B cell (primary cell): ENCODE measurements around the gene FHIT. TPM values are rescaled to one million over a fixed set of nuclear protein-coding genes. Genes with fewer than 3 reads are reported as not detected.

Source experiments
- ATAC-seq: fragments of 200-7000 bp; cut with Tn5 transposase; one replicate; pipeline ENCODE4 v1.10.0; 2021; ENCODE audit warnings: low read depth, mild to moderate bottlenecking, moderate number of reproducible peaks, moderate library complexity
- CTCF ChIA-PET: fragments of 350-600 bp; sonication (Branson Sonifier 250); formaldehyde crosslinking; loops from one replicate; lab custom pipeline; 2021; ENCODE audit warnings: antibody characterized with exemption, inconsistent platforms; lab: Charles Lee
- POLR2A ChIA-PET: fragments of 350-600 bp; sonication (Branson Sonifier 250); formaldehyde crosslinking; loops from one replicate; lab custom pipeline; 2021; ENCODE audit warnings: antibody characterized with exemption; lab: Charles Lee
- DNase-seq: peaks from one replicate; pipeline ENCODE4 v3.0.0; 2013
- H2AFZ ChIP-seq: 2 replicates; pipeline ENCODE4 v1.6.1; 2012; ENCODE audit warnings: mild to moderate bottlenecking, low read depth, low read length; ENCODE audit not compliant: insufficient read depth, poor library complexity, severe bottlenecking
- H3K27ac ChIP-seq, 2 donors: 1 replicate in 1 of 2; 2 replicates in 1 of 2; pipeline ENCODE4 v1.5.1; 2012 to 2013; ENCODE audit warnings: low read length in 2 of 2, mild to moderate bottlenecking in 2 of 2, moderate library complexity in 1 of 2
- H3K27me3 ChIP-seq, 4 experiments: fragments of 200-600 bp in 1 of 4; sonication (generic) in 1 of 4; replicated peaks in 1 of 4; 1 replicate in 2 of 4; 2 replicates in 2 of 4; pipeline versions ENCODE4 v1.6.1 to v1.7.0; 2013 to 2016; ENCODE audit warnings: low read length in 3 of 4, mild to moderate bottlenecking in 2 of 4, mixed read lengths in 1 of 4, moderate library complexity in 1 of 4; ENCODE audit not compliant: insufficient read depth in 4 of 4, control insufficient read depth in 3 of 4; ENCODE audit errors: control extremely low read depth in 1 of 4
- H3K36me3 ChIP-seq, 2 experiments: replicated peaks in 1 of 2; 1 replicate in 1 of 2; 2 replicates in 1 of 2; pipeline versions ENCODE4 v1.6.1 to v1.7.1; 2013; ENCODE audit warnings: low read length in 1 of 2; ENCODE audit not compliant: insufficient read depth in 2 of 2, control insufficient read depth in 1 of 2; ENCODE audit errors: control extremely low read depth in 1 of 2, extremely low read depth in 1 of 2
- H3K4me1 ChIP-seq, 2 donors: fragments of 200-600 bp in 1 of 2; sonication (generic) in 1 of 2; 1 replicate in 1 of 2; 2 replicates in 1 of 2; pipeline versions ENCODE4 v1.5.1 to v1.6.1; 2013 to 2017; ENCODE audit warnings: low read length in 2 of 2; ENCODE audit not compliant: control insufficient read depth in 2 of 2, insufficient read depth in 2 of 2
- H3K4me2 ChIP-seq: replicated peaks from 2 replicates; pipeline ENCODE3; 2012; ENCODE audit warnings: mild to moderate bottlenecking, low read depth, low read length; ENCODE audit not compliant: poor library complexity, severe bottlenecking
- H3K4me3 ChIP-seq, 5 experiments: fragments of 200-600 bp in 1 of 5; sonication (generic) in 1 of 5; 1 replicate in 3 of 5; 2 replicates in 2 of 5; pipeline versions ENCODE4 v1.5.1 to v1.7.0; 2011 to 2016; ENCODE audit warnings: low read length in 4 of 5, mild to moderate bottlenecking in 4 of 5, low read depth in 2 of 5, control low read depth in 1 of 5, moderate library complexity in 1 of 5; ENCODE audit not compliant: insufficient read depth in 1 of 5; ENCODE audit errors: control extremely low read depth in 1 of 5, extremely low read depth in 1 of 5
- H3K79me2 ChIP-seq: fragments of 200-600 bp; sonication (generic); one replicate; pipeline ENCODE4 v1.6.0; 2016; ENCODE audit warnings: low read length; ENCODE audit not compliant: control insufficient read depth, insufficient read depth
- H3K9ac ChIP-seq: fragments of 200-600 bp; sonication (generic); 2 replicates; pipeline ENCODE4 v1.6.1; 2017; ENCODE audit warnings: mild to moderate bottlenecking, low read length, moderate library complexity
- H3K9me3 ChIP-seq, 3 donors: one replicate each; pipeline versions ENCODE4 v1.6.1 to v1.7.1; 2013; ENCODE audit warnings: low read length in 2 of 3; ENCODE audit not compliant: control insufficient read depth in 2 of 3, insufficient read depth in 1 of 3; ENCODE audit errors: control extremely low read depth in 1 of 3
- H4K20me1 ChIP-seq: 2 replicates; pipeline ENCODE4 v1.6.0; 2012; ENCODE audit warnings: mild to moderate bottlenecking, low read length; ENCODE audit not compliant: insufficient read depth, control insufficient read depth, poor library complexity, severe bottlenecking
- H3K27ac Mint-ChIP-seq: one replicate; pipeline ENCODE4 v1.8.0; 2021; ENCODE audit warnings: mixed read lengths
- H3K27me3 Mint-ChIP-seq: one replicate; pipeline ENCODE4 v1.8.0; 2021; ENCODE audit warnings: mixed read lengths
- H3K4me1 Mint-ChIP-seq: one replicate; pipeline ENCODE4 v1.8.0; 2021; ENCODE audit warnings: mixed read lengths
- H3K4me3 Mint-ChIP-seq: one replicate; pipeline ENCODE4 v1.8.0; 2021; ENCODE audit warnings: mixed read lengths
- H3K9me3 Mint-ChIP-seq: one replicate; pipeline ENCODE4 v1.8.0; 2022; ENCODE audit warnings: mixed read lengths; ENCODE audit not compliant: insufficient read depth
- EZH2 ChIP-seq: IDR thresholded peaks from 2 replicates; pipeline ENCODE4 v1.6.1; 2012; ENCODE audit warnings: borderline replicate concordance, low read depth, mild to moderate bottlenecking, moderate library complexity, low read length; ENCODE audit not compliant: insufficient read depth, poor library complexity, severe bottlenecking
- WGBS: methylation state at CpG from one replicate; pipeline ENCODE4 v1.1.5; 2013; ENCODE audit warnings: missing lambda C conversion rate; ENCODE audit not compliant: insufficient coverage; 5-methylcytosine and 5-hydroxymethylcytosine counted together
- intact Hi-C: fragments of 100-400 bp; cut with micrococcal nuclease; formaldehyde crosslinking; loops from one replicate; pipeline ENCODE4 v1.10.0; 2022
- polyA plus RNA-seq: library from polyadenylated mRNA; depleted of rRNA; stranded (reverse); fragments of >200 nt; gene quantifications from 2 replicates; pipeline ENCODE4 v1.2.3, GENCODE V29; 2012
- total RNA-seq, 2 donors: library from RNA; stranded (reverse); fragments of 120-200 nt in 1 of 2; gene quantifications; 1 replicate in 1 of 2; 2 replicates in 1 of 2; pipeline versions ENCODE4 v1.2.3 to v1.2.4, GENCODE V29; 2013 to 2022
- TF ChIP-seq, protein P1 (sequence below): fragments of 200-600 bp; IDR thresholded peaks from one replicate; pipeline ENCODE4 v1.8.0; 2022; ENCODE audit warnings: antibody characterized with exemption, mild to moderate bottlenecking

Gene FHIT
- total and polyA plus RNA-seq, 2 donors (not counting 1 experiment from before 2014, with no cell fraction given) = 1.7 to 7.8 TPM

DNA sequence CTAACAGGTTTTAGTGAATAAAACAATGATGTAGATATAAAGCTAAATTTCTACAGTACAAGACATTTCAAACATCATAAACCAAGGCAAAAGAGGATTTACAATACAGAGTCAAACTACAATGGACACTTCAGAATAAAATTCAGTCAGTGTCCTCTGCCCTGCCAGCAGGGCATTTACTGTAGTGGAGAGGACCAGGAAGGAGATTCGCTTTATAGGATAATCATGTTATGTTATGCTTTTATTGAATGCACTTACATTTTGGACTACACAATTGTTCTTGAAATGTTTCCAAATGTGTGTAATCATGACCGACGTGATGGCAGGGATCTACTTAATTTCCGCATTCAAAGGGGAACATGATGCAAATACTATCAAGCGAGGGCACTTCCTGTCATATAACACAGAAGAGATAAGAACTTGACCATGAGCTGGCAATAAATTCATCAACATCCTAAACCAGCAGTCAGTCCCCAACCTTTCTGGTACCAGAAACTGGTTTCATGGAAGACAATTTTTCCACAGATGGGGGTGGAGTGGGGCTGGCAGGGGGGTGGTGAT lies 925.6 kb downstream of the FHIT start:
- Mint-ChIP-seq H3K27me3 (no peaks in the 10 kb centered on the region), H3K27ac (no peak overlapping the region), H3K9me3 (no peaks in the 10 kb centered on the region), H3K4me1 (no peaks in the 10 kb centered on the region), H3K4me3 (no peak overlapping the region)
- no peaks in the 10 kb centered on the region for H4K20me1 ChIP-seq
- no peaks in the 10 kb centered on the region for H3K27me3 ChIP-seq
- no peak for DNase-seq
- no peak overlapping the region for H2AFZ ChIP-seq
- no peak overlapping the region for H3K4me3 ChIP-seq
- CTCF ChIA-PET = no interaction called here
- H3K4me1 ChIP-seq = no peaks in the 10 kb centered on the region
- no peaks in the 10 kb centered on the region for H3K79me2 ChIP-seq
- no peak for ATAC-seq
- TF ChIP-seq, protein P1, sequence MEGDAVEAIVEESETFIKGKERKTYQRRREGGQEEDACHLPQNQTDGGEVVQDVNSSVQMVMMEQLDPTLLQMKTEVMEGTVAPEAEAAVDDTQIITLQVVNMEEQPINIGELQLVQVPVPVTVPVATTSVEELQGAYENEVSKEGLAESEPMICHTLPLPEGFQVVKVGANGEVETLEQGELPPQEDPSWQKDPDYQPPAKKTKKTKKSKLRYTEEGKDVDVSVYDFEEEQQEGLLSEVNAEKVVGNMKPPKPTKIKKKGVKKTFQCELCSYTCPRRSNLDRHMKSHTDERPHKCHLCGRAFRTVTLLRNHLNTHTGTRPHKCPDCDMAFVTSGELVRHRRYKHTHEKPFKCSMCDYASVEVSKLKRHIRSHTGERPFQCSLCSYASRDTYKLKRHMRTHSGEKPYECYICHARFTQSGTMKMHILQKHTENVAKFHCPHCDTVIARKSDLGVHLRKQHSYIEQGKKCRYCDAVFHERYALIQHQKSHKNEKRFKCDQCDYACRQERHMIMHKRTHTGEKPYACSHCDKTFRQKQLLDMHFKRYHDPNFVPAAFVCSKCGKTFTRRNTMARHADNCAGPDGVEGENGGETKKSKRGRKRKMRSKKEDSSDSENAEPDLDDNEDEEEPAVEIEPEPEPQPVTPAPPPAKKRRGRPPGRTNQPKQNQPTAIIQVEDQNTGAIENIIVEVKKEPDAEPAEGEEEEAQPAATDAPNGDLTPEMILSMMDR = no peak
- TF ChIP-seq EZH2 = no peak
- H3K9me3 ChIP-seq = no peaks in the 10 kb centered on the region
- intact Hi-C loops = no loop called here
- POLR2A ChIA-PET = no interaction called here
- no peaks in the 10 kb centered on the region for H3K36me3 ChIP-seq
- H3K4me2 ChIP-seq = no peak overlapping the region
- no peak overlapping the region for H3K9ac ChIP-seq
- WGBS = 76% methylated on average over 3 of the region's 5 CpGs
- no peak overlapping the region for H3K27ac ChIP-seq

DNA sequence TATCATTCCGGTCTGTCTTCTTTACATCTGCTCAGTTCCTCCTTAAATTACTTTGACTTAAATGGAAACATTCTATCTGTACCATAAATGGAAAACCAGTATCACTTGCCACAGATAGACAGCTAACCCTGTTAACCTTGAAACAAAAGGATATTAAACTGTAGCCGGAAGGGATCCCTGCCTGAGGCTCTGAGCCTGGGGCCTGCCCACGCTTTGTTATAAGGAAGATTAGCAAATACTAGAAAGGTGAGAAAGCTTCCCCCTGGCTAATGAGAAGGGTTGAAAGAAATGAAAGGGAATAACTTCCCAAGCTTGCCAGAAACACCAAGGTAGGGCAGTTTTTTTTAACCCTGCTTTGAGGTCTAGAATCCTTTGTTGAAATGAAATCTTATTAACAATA lies 927.6 kb downstream of the FHIT start:
- no peaks in the 10 kb centered on the region for H3K4me1 ChIP-seq
- H3K4me3 ChIP-seq = no peak overlapping the region
- no peaks in the 10 kb centered on the region for H3K79me2 ChIP-seq
- ATAC-seq (no peak), DNase-seq (no peak)
- H2AFZ ChIP-seq = no peak overlapping the region
- no peaks in the 10 kb centered on the region for H3K27me3 ChIP-seq
- Mint-ChIP-seq H3K27me3 (no peaks in the 10 kb centered on the region), H3K9me3 (no peaks in the 10 kb centered on the region), H3K4me3 (no peak overlapping the region), H3K27ac (no peak overlapping the region), H3K4me1 (no peaks in the 10 kb centered on the region)
- H4K20me1 ChIP-seq = no peaks in the 10 kb centered on the region
- 100% methylated on average over 2 of the region's 3 CpGs for WGBS
- intact Hi-C loops = no loop called here
- H3K4me2 ChIP-seq = no peak overlapping the region
- TF ChIP-seq, protein P1 = no peak
- no peak for TF ChIP-seq EZH2
- no peak overlapping the region for H3K27ac ChIP-seq
- POLR2A ChIA-PET = no interaction called here
- H3K9ac ChIP-seq = no peak overlapping the region
- no peaks in the 10 kb centered on the region for H3K9me3 ChIP-seq
- H3K36me3 ChIP-seq = no peaks in the 10 kb centered on the region
- CTCF ChIA-PET = no interaction called here
